Colonic mucosa (tissue), 4 donors: ENCODE measurements around the gene PPIL1. TPM values are rescaled to one million over a fixed set of nuclear protein-coding genes. Genes with fewer than 3 reads are reported as not detected.

Experiments used
- DNase-seq: peaks from one replicate; pipeline ENCODE4 v3.0.0-alpha.2; 2020
- H3K27ac ChIP-seq: fragments of 200-600 bp; one replicate; pipeline ENCODE4 v1.8.0; 2021
- H3K27me3 ChIP-seq: fragments of 200-600 bp; one replicate; pipeline ENCODE4 v1.8.0; 2021
- H3K36me3 ChIP-seq: fragments of 200-600 bp; one replicate; pipeline ENCODE4 v1.8.0; 2021
- H3K4me1 ChIP-seq: fragments of 200-600 bp; one replicate; pipeline ENCODE4 v1.8.0; 2021; ENCODE audit warnings: mild to moderate bottlenecking
- H3K4me3 ChIP-seq: fragments of 200-600 bp; one replicate; pipeline ENCODE4 v1.8.0; 2021
- H3K9ac ChIP-seq, 2 donors: one replicate each; pipeline ENCODE4 v1.7.0; 2013; ENCODE audit warnings: control low read depth in 2 of 2, low read depth in 2 of 2, low read length in 2 of 2
- H3K9me3 ChIP-seq: fragments of 200-600 bp; one replicate; pipeline ENCODE4 v1.8.0; 2021
- CTCF ChIP-seq: fragments of 200-600 bp; IDR thresholded peaks from one replicate; pipeline ENCODE4 v1.8.0; 2022; ENCODE audit warnings: antibody characterized with exemption, mild to moderate bottlenecking
- intact Hi-C: fragments of 100-400 bp; cut with DNase I; formaldehyde crosslinking; loops from one replicate; pipeline ENCODE4 v1.14.1; 2022
- total RNA-seq, 2 donors: library from RNA; stranded (reverse); fragmentation: NEBNext Ultra II Directional in 1 of 2; extraction: Animal tissue kit (Norgen Biotek cat#: 25700) in 1 of 2; gene quantifications; one replicate each; pipeline ENCODE4 v1.2.1, GENCODE V29; 2021
- donor health status: healthy.
- donor health status: DM: no; HTN: no; CAD: no.
- donor health status: DM: no; HTN: no; CAD: no.

The PPIL1 gene
- total RNA-seq, 2 donors from 2014 or later, result 9.9 to 23.6 TPM

GRCh38 chr6:36867471-36868224, 7.0 kb downstream of the PPIL1 start:
- intact Hi-C loops, result no loop called here
- H3K4me1 ChIP-seq, result no peaks in the 10 kb centered on the region
- H3K27me3 ChIP-seq, result no peaks in the 10 kb centered on the region
- H3K27ac ChIP-seq, result no peak overlapping the region
- TF ChIP-seq CTCF, result no peak
- H3K36me3 ChIP-seq, result peaks cover 7% of the 10 kb centered on the region
- H3K9ac ChIP-seq, result no peak overlapping the region
- H3K4me3 ChIP-seq, result no peak overlapping the region
- no peaks in the 10 kb centered on the region for H3K9me3 ChIP-seq
- DNase-seq, result no peak

- Histone ChIP-seq H3K27me3 (no peaks in the 10 kb centered on the region), H3K36me3 (peaks cover 7% of the 10 kb centered on the region), H3K27ac (no peak overlapping the region), H3K9ac (no peak overlapping the region), H3K4me1 (no peaks in the 10 kb centered on the region), H3K4me3 (no peak overlapping the region), H3K9me3 (no peaks in the 10 kb centered on the region)
- no peak for DNase-seq
- intact Hi-C loops, result no loop called here
- TF ChIP-seq CTCF, result no peak
Measured at GRCh38 chr6:36865835-36866234, 8.8 kb downstream of the PPIL1 start.

GRCh38 chr6:36863670-36864540, 10.7 kb downstream of the PPIL1 start:
- no peaks in the 10 kb centered on the region for H3K4me1 ChIP-seq
- H3K27ac ChIP-seq, result no peak overlapping the region
- H3K9me3 ChIP-seq, result no peaks in the 10 kb centered on the region
- peaks cover 7% of the 10 kb centered on the region for H3K36me3 ChIP-seq
- no peaks in the 10 kb centered on the region for H3K27me3 ChIP-seq
- no peak overlapping the region for H3K4me3 ChIP-seq
- no peak for TF ChIP-seq CTCF
- DNase-seq, result no peak
- no peak overlapping the region for H3K9ac ChIP-seq
- intact Hi-C loops, result no loop called here

GRCh38 chr6:36862848-36863382, 11.7 kb downstream of the PPIL1 start:
- Histone ChIP-seq H3K36me3 (peaks cover 7% of the 10 kb centered on the region), H3K9ac (no peak overlapping the region), H3K27me3 (no peaks in the 10 kb centered on the region), H3K27ac (no peak overlapping the region), H3K4me3 (no peak overlapping the region), H3K9me3 (no peaks in the 10 kb centered on the region), H3K4me1 (no peaks in the 10 kb centered on the region)
- TF ChIP-seq CTCF, result no peak
- DNase-seq, result no peak
- intact Hi-C loops, result no loop called here

GRCh38 chr6:36862164-36862847, 12.3 kb downstream of the PPIL1 start:
- peaks cover 7% of the 10 kb centered on the region for H3K36me3 ChIP-seq

More at GRCh38 chr6:36862164-36862847, 12.3 kb downstream of the PPIL1 start:
- Histone ChIP-seq H3K4me1 (no peaks in the 10 kb centered on the region), H3K9ac (no peak overlapping the region), H3K9me3 (no peaks in the 10 kb centered on the region), H3K27ac (no peak overlapping the region), H3K27me3 (no peaks in the 10 kb centered on the region), H3K4me3 (no peak overlapping the region)
- TF ChIP-seq CTCF, result no peak
- intact Hi-C loops, result no loop called here
- no peak for DNase-seq
